Nucleus accumbens (tissue), 56 donors: Measurements from ENCODE around the gene FRMD1.

ENCODE experiments used
- DNase-seq, 56 donors: peaks; one replicate each; lab custom pipeline; 2025; lab: John Stamatoyannopoulos, UW

Gene FRMD1

DNA sequence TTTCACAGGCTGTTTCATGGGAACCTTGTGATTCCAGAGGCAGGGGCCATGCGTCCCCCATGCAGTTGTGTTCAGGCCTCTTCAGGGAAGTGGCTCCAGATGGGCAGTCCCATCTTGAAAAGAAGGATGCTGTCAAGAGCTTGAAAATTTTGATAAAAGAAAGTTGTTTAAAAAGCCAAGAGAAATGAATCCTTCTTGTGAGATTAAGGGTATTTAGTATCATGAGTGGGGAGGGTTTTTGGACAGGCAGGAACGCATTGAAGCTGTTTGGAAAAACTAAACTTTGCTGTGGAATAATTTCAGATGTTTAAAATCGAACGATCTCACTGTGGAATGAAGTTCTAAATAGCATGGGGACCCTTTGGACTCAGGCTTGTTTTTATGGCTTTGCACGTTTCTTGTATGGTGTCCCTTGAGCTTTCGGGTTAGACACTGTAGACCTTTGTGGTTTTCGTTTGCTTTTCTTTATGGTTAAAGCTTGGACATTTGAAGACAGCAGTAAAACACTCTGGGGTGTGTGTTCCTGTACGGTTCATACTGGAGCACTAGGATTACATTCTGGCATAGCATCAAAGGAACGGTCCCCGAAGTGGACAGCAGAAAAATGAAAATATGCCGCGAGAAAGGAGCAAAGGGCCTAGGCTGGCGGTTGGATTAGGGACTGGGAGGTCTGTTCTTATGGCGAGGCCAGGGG, 63.4 kb downstream of the FRMD1 start:
- no peak for DNase-seq

GRCh38 chr6:168015009-168015408, 64.0 kb downstream of the FRMD1 start:
- no peak for DNase-seq

DNA sequence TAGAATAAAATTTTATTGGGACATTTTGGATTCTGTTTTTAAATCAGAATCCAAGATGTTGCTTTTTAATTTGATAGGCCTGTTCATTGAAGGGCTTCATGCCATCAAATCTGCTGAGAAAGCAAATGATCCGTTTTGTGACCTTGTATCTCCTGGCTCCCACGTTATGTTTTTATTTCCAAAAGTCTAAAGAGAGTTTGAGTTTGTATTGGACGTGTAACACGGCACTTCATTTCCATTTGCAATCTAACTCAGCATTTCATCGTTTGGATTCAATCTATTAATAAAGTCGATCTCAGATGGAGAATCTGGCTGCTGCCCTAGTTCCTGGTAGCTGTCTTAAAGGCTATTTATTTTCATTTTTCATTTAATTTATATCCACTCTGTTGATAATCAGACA, 64.6 kb downstream of the FRMD1 start:
- DNase-seq, result no peak

DNA sequence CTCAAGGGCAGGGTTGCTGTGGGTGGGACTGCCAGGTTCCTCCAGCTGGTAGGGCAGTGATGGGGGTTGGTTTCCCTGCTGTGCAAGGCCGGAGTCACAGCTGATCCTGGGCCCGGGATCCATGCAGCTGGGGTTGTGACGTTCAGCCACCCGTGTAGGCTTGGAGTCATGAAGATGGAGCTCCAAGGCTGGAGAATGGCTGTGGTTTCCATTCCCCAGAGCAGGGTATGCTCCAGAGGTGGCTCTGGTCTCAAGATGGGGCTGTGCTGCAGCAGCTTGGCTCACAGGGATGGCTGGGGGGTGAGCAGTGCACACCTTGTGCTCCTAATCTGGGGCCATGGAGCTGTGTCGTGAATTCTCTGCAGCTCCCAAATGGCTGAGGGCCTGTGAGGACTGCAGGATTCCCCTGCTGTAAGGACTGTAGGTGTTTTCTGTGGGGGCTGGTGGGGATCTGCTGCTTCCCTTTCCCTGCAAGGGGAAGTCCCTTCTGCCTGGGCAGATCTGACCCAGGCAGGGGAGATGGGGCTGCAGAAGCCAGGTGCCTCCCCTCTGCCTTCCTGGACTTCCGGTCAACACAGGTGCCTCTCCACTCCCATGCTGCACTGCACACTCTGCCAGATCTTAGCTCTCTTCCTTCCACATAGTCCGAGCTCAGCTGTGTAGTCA, 65.6 kb downstream of the FRMD1 start:
- no peak for DNase-seq

DNA sequence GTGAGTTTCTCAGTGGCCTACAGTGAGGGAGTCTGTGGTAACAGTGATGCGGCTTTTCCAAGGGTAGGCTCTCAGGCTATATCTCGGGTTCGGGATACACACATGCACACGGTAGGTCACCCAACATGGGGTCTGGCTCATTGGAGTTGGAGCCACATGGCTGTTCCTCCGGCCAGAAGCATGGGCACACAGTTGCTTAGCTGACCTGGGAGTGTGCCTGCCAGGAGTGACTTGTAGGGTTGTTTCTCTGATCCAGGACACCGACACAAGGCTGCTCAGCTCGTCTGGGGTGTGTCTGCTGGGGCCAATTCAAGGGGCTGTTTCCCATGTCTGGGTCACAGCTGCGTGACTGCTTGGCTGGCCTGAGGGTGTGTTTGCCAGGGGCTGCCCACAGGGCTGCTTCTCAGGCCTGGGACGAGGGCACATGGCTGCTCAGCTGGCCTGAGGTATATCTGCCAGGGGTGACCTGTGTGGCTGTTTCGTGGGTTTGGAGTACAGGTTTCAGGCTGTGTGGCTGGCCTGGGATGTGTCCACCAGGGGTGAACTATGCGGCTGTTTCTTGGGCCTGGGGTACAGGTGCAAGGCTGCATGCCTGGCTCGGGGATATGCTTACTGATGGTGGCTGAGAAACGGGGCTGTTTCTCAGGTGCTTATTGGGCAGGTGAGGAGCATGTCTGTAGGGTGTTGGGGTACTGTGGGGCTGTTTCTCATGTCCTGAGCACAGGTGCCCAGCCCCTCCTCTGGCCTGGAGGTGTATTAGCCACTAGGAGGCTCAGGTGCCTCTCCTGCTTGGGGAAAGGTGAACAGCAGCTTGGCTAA, 66.4 kb downstream of the FRMD1 start:
- DNase-seq, result no peak

DNA sequence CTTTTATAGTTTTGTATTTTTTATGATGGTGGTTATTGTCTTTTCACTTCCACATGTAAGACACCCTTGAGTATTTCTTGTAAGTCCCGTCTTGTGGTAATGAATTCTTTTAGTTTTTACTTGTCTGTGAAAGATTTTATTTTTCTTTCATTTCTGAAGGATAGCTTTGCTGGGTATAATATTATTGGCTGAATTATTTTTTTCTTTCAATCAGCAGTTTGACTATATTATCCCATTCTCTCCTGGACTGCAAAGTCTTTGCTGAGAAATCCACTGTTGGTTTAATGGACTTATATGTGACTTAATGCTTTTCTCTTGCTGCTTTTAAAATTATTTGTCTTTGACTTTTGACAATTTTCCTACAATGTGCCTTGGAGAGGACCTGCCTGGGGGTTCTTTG, 67.7 kb downstream of the FRMD1 start:
- DNase-seq, result no peak

- DNase-seq, result no peak
Measured at GRCh38 chr6:168009331-168009730, 69.7 kb downstream of the FRMD1 start.

GRCh38 chr6:168007592-168008338, 71.2 kb downstream of the FRMD1 start:
- DNase-seq, result no peak

GRCh38 chr6:168005796-168006195, 73.2 kb downstream of the FRMD1 start:
- DNase-seq, result no peak

DNA sequence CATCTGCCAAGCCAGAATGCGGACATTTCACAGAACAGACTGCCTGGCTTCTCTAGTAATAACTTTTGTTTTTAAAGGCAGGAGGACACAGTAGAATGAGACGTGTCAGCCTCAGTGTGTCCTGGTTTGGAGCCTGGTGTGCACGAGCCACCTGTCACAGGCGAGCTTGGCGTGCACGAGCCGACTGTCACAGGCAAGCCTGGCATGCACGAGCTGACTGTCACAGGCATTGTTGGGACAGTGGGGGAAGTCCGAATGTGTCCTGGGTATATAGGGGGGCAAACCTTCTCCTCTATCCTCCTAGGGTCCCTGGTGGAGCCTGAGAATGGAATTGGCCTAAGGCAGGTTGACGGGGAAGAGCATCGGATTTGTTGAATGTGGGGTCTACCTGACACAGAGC, 74.1 kb downstream of the FRMD1 start:
- DNase-seq, result no peak

DNA sequence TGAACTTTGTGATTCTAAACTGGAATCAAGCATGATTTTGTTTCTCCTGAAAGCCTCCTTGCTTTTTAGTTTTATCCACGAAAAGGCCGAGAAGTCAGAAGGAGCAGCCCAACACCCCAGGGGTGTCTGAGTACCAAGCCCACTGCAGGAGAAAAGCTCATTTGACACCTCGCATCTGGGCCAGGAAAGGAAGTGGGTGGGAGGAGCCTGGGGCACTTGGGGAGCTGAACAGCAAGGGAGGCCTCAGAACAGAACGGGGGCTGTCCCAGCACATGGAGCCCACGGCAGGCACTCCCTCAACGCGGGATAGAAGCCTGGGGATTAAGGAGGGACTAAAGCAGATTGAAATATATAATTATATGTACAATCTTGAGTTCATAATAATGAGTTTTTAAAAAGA, 75.0 kb downstream of the FRMD1 start:
- no peak for DNase-seq
